Spleen (tissue), 11 donors: ENCODE measurements around the gene RPL15. TPM values are rescaled to one million over a fixed set of nuclear protein-coding genes. Genes with fewer than 3 reads are reported as not detected.

Experiments
- DNase-seq: peaks from one replicate; pipeline ENCODE4 v3.0.0-alpha.2; 2020
- H3K27ac ChIP-seq, 8 donors: fragments of 200-600 bp; sonication (generic) in 7 of 8; 1 replicate in 4 of 8; 2 replicates in 4 of 8; pipeline versions ENCODE4 v1.5.0 to v1.8.0; 2016 to 2021; ENCODE audit warnings: inconsistent platforms in 4 of 8, mild to moderate bottlenecking in 4 of 8, moderate library complexity in 1 of 8
- H3K27me3 ChIP-seq, 7 donors: fragments of 200-600 bp; sonication (generic) in 6 of 7; replicated peaks in 1 of 7; 1 replicate in 4 of 7; 2 replicates in 3 of 7; pipeline versions ENCODE4 v1.5.0 to v1.8.0; 2016 to 2021; ENCODE audit warnings: inconsistent platforms in 3 of 7, mild to moderate bottlenecking in 1 of 7
- H3K36me3 ChIP-seq, 6 donors: fragments of 200-600 bp; sonication (generic) in 5 of 6; 1 replicate in 4 of 6; 2 replicates in 2 of 6; pipeline versions ENCODE4 v1.5.0 to v1.8.0; 2016 to 2021; ENCODE audit warnings: inconsistent platforms in 2 of 6
- H3K4me1 ChIP-seq, 6 donors: fragments of 200-600 bp; sonication (generic) in 5 of 6; 1 replicate in 3 of 6; 2 replicates in 3 of 6; pipeline versions ENCODE4 v1.5.0 to v1.8.0; 2016 to 2021; ENCODE audit warnings: inconsistent platforms in 3 of 6
- H3K4me3 ChIP-seq, 8 donors: fragments of 200-600 bp; sonication (generic) in 7 of 8; 1 replicate in 4 of 8; 2 replicates in 4 of 8; pipeline versions ENCODE4 v1.5.0 to v1.8.0; 2016 to 2021; ENCODE audit warnings: inconsistent platforms in 4 of 8, mild to moderate bottlenecking in 4 of 8, moderate library complexity in 2 of 8
- H3K9me3 ChIP-seq, 8 donors: fragments of 200-600 bp; sonication (generic) in 7 of 8; 1 replicate in 4 of 8; 2 replicates in 4 of 8; pipeline versions ENCODE4 v1.5.0 to v1.8.0; 2016 to 2021; ENCODE audit warnings: inconsistent platforms in 4 of 8
- CTCF ChIP-seq, 11 experiments: fragments of 200-600 bp in 7 of 11; fragments of 450-650 bp in 4 of 11; sonication (generic) in 4 of 11; IDR thresholded peaks in 8 of 11; conservative IDR thresholded peaks in 3 of 11; 1 replicate in 7 of 11; 2 replicates in 4 of 11; pipeline versions ENCODE4 v1.4.0 to v1.8.0; 2016 to 2021; ENCODE audit warnings: antibody characterized with exemption in 11 of 11, inconsistent platforms in 4 of 11, mild to moderate bottlenecking in 1 of 11
- POLR2A ChIP-seq, 3 donors: fragments of 450-650 bp; IDR thresholded peaks; one replicate each; pipeline ENCODE4 v1.5.1; 2017; ENCODE audit warnings: antibody characterized with exemption in 3 of 3, mild to moderate bottlenecking in 1 of 3
- POLR2AphosphoS5 ChIP-seq, 3 donors: sonication (generic); formaldehyde crosslinking; IDR thresholded peaks; one replicate each; pipeline ENCODE4 v1.5.1; 2017; ENCODE audit warnings: antibody characterized with exemption in 3 of 3
- WGBS, 5 donors: extraction: QIAGEN DNeasy Blood & Tissue Kit in 3 of 5; methylation state at CpG; one replicate each; pipeline versions ENCODE4 v1.1.5 to v1.1.7; 2013 to 2018; 5-methylcytosine and 5-hydroxymethylcytosine counted together
- intact Hi-C: fragments of 100-400 bp; cut with DNase I; formaldehyde crosslinking; loops from one replicate; pipeline ENCODE4 v1.15.0; 2023; ENCODE audit warnings: low total_unique reads
- polyA plus RNA-seq, 3 donors: library from polyadenylated mRNA; stranded (reverse); fragments of 200-250 nt; gene quantifications; one replicate each; pipeline ENCODE4 v1.2.1, GENCODE V29; 2013
- total RNA-seq, 7 donors: library from RNA; depleted of rRNA in 3 of 7; stranded (reverse); fragments of >200 nt in 3 of 7; fragmentation: NEBNext Ultra II Directional in 4 of 7; extraction: Animal tissue kit (Norgen Biotek cat#: 25700) in 4 of 7; gene quantifications; one replicate each; pipeline versions ENCODE4 v1.1.0 to v1.2.1, GENCODE V29; 2016 to 2021
- donor health status: healthy with polysubstance abuse.
- donor health status: DM: no; HTN: no; CAD: no; lungs with moderate emphysema.
- donor health status: DM: no; HTN: no; CAD: no.
- donor health status: Bipolar disorder and iron deficiency.
- donor health status: healthy.
- donor health status: DM: no; HTN: no; CAD: no.
- donor health status: DM: yes; HTN: yes; CAD: no.

The RPL15 gene
- total and polyA plus RNA-seq, 10 donors: 1,270 to 6,830 (median 1,691) TPM

- 78 to 91% (median 86%) methylated on average over 3 of the region's 3 CpGs for WGBS, 5 donors
- H3K4me3 ChIP-seq: no peak overlapping the region
- H3K9me3 ChIP-seq: no peaks in the 10 kb centered on the region
- intact Hi-C loops: no loop called here
- peaks cover 0 to 56% (median 42%) of the 10 kb centered on the region in 6 donors for H3K36me3 ChIP-seq
- no peak for TF ChIP-seq POLR2AphosphoS5 (IDR thresholded peaks at IDR 0.05)
- no peak for TF ChIP-seq POLR2A (IDR thresholded peaks at IDR 0.05)
- TF ChIP-seq CTCF (IDR thresholded peaks at IDR 0.05 in 8 of 11, conservative IDR thresholded peaks at IDR 0.05 in 3 of 11): no peak
- peak overlapping the region in 1 of 8 donors; percentile 12 for H3K27ac ChIP-seq
- DNase-seq: no peak
- H3K27me3 ChIP-seq: no peaks in the 10 kb centered on the region
- H3K4me1 ChIP-seq: peaks cover 24 to 39% (median 34%) of the 10 kb centered on the region in 6 donors
Observed at GRCh38 chr3:23921052-23921511, 4.2 kb downstream of the RPL15 start.

- Histone ChIP-seq H3K4me3 (no peak overlapping the region), H3K9me3 (no peaks in the 10 kb centered on the region), H3K27me3 (no peaks in the 10 kb centered on the region), H3K4me1 (peaks cover 14 to 23% (median 20%) of the 10 kb centered on the region in 6 donors), H3K27ac (no peak overlapping the region), H3K36me3 (peaks cover 0 to 46% (median 38%) of the 10 kb centered on the region in 6 donors)
- no peak for DNase-seq
- intact Hi-C loops: no loop called here
- WGBS, 5 donors: 55 to 82% (median 73%) methylated on average over 2 of the region's 2 CpGs
- no peak for TF ChIP-seq POLR2AphosphoS5 (IDR thresholded peaks at IDR 0.05)
- no peak for TF ChIP-seq CTCF (IDR thresholded peaks at IDR 0.05 in 8 of 11, conservative IDR thresholded peaks at IDR 0.05 in 3 of 11)
- no peak for TF ChIP-seq POLR2A (IDR thresholded peaks at IDR 0.05)
Observed at GRCh38 chr3:23923786-23924185, 6.9 kb downstream of the RPL15 start.

- H3K9me3 ChIP-seq: no peaks in the 10 kb centered on the region
- TF ChIP-seq POLR2A (IDR thresholded peaks at IDR 0.05): no peak
- no peak for TF ChIP-seq POLR2AphosphoS5 (IDR thresholded peaks at IDR 0.05)
- TF ChIP-seq CTCF (IDR thresholded peaks at IDR 0.05 in 8 of 11, conservative IDR thresholded peaks at IDR 0.05 in 3 of 11): no peak
- WGBS, 5 donors: 84 to 90% (median 87%) methylated on average over 7 of the region's 7 CpGs
- no peaks in the 10 kb centered on the region for H3K27me3 ChIP-seq
- DNase-seq: no peak
- intact Hi-C loops: no loop called here
- H3K4me1 ChIP-seq: peaks cover 0 to under 1% (median 0%) of the 10 kb centered on the region in 6 donors
- peaks cover 0 to 21% (median 16%) of the 10 kb centered on the region in 6 donors for H3K36me3 ChIP-seq
- H3K4me3 ChIP-seq: no peak overlapping the region
- H3K27ac ChIP-seq: no peak overlapping the region
Observed at GRCh38 chr3:23926246-23926645, 9.3 kb downstream of the RPL15 start.

GRCh38 chr3:23926736-23927135, 9.8 kb downstream of the RPL15 start:
- DNase-seq: no peak
- Histone ChIP-seq H3K27ac (no peak overlapping the region), H3K4me3 (no peak overlapping the region), H3K36me3 (peaks cover 0 to 16% (median 12%) of the 10 kb centered on the region in 6 donors), H3K9me3 (no peaks in the 10 kb centered on the region), H3K27me3 (no peaks in the 10 kb centered on the region), H3K4me1 (no peaks in the 10 kb centered on the region)
- intact Hi-C loops: no loop called here
- no peak for TF ChIP-seq CTCF (IDR thresholded peaks at IDR 0.05 in 8 of 11, conservative IDR thresholded peaks at IDR 0.05 in 3 of 11)
- no peak for TF ChIP-seq POLR2AphosphoS5 (IDR thresholded peaks at IDR 0.05)
- no peak for TF ChIP-seq POLR2A (IDR thresholded peaks at IDR 0.05)
- 91 to 94% (median 93%) methylated on average over 3 of the region's 3 CpGs for WGBS, 5 donors
